Prostate gland (tissue), 2 donors: Measurements from ENCODE around the gene PCDHGA7. TPM values are rescaled to one million over a fixed set of nuclear protein-coding genes. Genes with fewer than 3 reads are reported as not detected.
"Not testable (repeated sequence)": the region's sequence is repeated elsewhere in the genome, so short reads cannot be mapped to it uniquely, and the experiment has no call there.

ENCODE experiments used
- DNase-seq: peaks from one replicate; pipeline ENCODE4 v3.0.0-alpha.2; 2019; ENCODE audit warnings: low spot score
- H3K27ac ChIP-seq, 2 donors: fragments of 200-600 bp; sonication (generic); 2 replicates each; pipeline ENCODE4 v1.5.1; 2017 to 2019
- H3K27me3 ChIP-seq: fragments of 200-600 bp; sonication (generic); replicated peaks from 2 replicates; pipeline ENCODE4 v1.5.1; 2019; ENCODE audit not compliant: insufficient read depth
- H3K36me3 ChIP-seq, 2 donors: fragments of 200-600 bp; sonication (generic); 1 replicate in 1 of 2; 2 replicates in 1 of 2; pipeline versions ENCODE4 v1.5.1 to v1.8.1; 2017 to 2019
- H3K4me1 ChIP-seq: fragments of 200-600 bp; sonication (generic); replicated peaks from 2 replicates; pipeline ENCODE4 v1.5.1; 2019
- H3K4me3 ChIP-seq, 2 donors: fragments of 200-600 bp; sonication (generic); 2 replicates each; pipeline ENCODE4 v1.5.1; 2017 to 2019
- H3K9me3 ChIP-seq: fragments of 200-600 bp; sonication (generic); 2 replicates; pipeline ENCODE4 v1.5.1; 2017
- POLR2A ChIP-seq: fragments of 450-650 bp; IDR thresholded peaks from one replicate; pipeline ENCODE4 v1.6.1; 2016; ENCODE audit warnings: antibody characterized with exemption, mild to moderate bottlenecking
- POLR2AphosphoS5 ChIP-seq: sonication (generic); formaldehyde crosslinking; IDR thresholded peaks from one replicate; pipeline ENCODE4 v1.6.1; 2017; ENCODE audit warnings: antibody characterized with exemption
- WGBS: methylation state at CpG from one replicate; pipeline ENCODE4 v1.1.5; 2018; 5-methylcytosine and 5-hydroxymethylcytosine counted together
- intact Hi-C: fragments of 100-400 bp; cut with DNase I; formaldehyde crosslinking; loops from one replicate; pipeline ENCODE4 v1.14.2; 2022
- total RNA-seq, 2 donors: library from RNA; depleted of rRNA; stranded (reverse); fragments of >200 nt; gene quantifications; one replicate each; pipeline ENCODE4 v1.1.0, GENCODE V29; 2016
- TF ChIP-seq, protein P1 (sequence below), 4 experiments: fragments of 200-600 bp in 2 of 4; fragments of 450-650 bp in 2 of 4; sonication (generic) in 2 of 4; IDR thresholded peaks; 1 replicate in 3 of 4; 2 replicates in 1 of 4; pipeline ENCODE4 v1.5.1; 2016 to 2019; ENCODE audit warnings: antibody characterized with exemption in 4 of 4, mild to moderate bottlenecking in 2 of 4, moderate library complexity in 2 of 4

Gene PCDHGA7
- total RNA-seq, 2 donors from 2014 or later, result 4.1 to 8.2 TPM

DNA sequence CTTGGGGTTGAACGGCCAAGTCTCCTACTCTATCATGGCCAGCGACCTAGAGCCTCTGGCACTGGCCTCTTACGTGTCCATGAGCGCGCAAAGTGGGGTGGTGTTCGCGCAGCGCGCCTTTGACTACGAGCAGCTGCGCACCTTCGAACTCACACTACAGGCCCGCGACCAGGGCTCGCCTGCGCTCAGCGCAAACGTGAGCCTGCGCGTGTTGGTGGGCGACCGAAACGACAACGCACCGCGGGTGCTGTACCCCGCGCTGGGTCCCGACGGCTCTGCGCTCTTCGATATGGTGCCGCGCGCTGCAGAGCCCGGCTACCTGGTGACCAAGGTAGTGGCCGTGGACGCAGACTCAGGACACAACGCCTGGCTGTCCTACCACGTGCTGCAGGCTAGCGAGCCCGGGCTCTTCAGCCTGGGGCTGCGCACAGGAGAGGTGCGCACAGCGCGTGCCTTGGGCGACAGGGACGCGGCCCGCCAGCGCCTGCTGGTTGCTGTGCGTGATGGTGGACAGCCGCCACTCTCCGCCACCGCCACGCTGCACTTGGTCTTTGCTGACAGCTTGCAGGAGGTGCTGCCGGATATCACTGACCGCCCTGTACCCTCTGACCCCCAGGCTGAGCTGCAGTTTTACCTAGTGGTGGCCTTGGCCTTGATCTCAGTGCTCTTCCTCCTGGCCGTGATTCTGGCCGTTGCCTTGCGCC, 17.2 kb downstream of the PCDHGA7 start:
- 20% methylated on average over 56 of the region's 61 CpGs for WGBS
- Histone ChIP-seq H3K4me1 (no peaks in the 10 kb centered on the region), H3K4me3 (no peak overlapping the region), H3K9me3 (peaks cover 10% of the 10 kb centered on the region), H3K27ac (no peak overlapping the region), H3K27me3 (peaks cover under 1% of the 10 kb centered on the region), H3K36me3 (no peaks in the 10 kb centered on the region)
- intact Hi-C loops, result no loop called here
- TF ChIP-seq POLR2A, result no peak
- DNase-seq, result no peak

DNA sequence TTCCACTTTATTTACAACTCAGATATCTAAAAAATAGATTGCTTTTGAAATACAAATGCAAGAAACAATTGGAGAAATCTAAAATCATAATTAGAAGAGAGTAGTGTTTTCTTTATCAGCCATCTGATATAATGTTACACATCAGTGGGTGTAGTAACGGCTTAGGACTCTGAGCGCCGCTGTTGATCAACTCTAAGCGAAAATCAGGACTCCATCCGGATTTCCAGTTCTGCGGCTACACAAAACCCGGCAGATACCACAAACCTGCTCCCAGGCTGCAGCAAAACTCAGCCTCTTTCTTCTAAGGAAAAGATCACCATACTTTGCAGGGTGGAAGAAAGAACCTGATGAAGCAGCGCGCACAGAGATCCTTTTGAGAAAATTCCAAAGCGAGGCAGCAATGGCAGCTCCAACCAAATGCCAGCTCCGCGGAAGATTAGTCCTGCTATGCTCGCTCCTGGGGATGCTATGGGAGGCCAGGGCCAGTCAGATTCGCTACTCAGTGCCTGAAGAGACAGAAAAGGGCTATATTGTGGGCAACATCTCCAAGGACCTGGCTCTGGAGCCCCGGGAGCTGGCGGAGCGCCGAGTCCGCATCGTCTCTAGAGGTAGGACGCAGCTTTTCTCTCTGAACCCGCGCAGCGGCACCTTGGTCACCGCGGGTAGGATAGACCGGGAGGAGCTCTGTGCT, 20.2 kb downstream of the PCDHGA7 start, which contains the start of gene PCDHGA9:
Gene PCDHGA9, plus strand, starts transcription at position 226 of the 691 bp plus-strand sequence. Its CDS starts 175 bp downstream, at position 401.
- intact Hi-C loops, result no loop called here
- no peak for DNase-seq
- H3K4me3 ChIP-seq, result peak within 1 kb of the TSS in 1 of 2 donors; percentile 8
- H3K27ac ChIP-seq, result no peak within 1 kb of the TSS
- H3K9me3 ChIP-seq, result peaks cover 10% of the 10 kb centered on the region
- H3K4me1 ChIP-seq, result no peaks in the 10 kb centered on the region
- WGBS, result 14% methylated on average over 27 of the region's 27 CpGs
- H3K36me3 ChIP-seq, result no peaks in the 10 kb centered on the region
- TF ChIP-seq POLR2A, result no peak
- no peak for TF ChIP-seq POLR2AphosphoS5
- TF ChIP-seq, protein P1, sequence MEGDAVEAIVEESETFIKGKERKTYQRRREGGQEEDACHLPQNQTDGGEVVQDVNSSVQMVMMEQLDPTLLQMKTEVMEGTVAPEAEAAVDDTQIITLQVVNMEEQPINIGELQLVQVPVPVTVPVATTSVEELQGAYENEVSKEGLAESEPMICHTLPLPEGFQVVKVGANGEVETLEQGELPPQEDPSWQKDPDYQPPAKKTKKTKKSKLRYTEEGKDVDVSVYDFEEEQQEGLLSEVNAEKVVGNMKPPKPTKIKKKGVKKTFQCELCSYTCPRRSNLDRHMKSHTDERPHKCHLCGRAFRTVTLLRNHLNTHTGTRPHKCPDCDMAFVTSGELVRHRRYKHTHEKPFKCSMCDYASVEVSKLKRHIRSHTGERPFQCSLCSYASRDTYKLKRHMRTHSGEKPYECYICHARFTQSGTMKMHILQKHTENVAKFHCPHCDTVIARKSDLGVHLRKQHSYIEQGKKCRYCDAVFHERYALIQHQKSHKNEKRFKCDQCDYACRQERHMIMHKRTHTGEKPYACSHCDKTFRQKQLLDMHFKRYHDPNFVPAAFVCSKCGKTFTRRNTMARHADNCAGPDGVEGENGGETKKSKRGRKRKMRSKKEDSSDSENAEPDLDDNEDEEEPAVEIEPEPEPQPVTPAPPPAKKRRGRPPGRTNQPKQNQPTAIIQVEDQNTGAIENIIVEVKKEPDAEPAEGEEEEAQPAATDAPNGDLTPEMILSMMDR (IDR thresholded peaks at IDR 0.05), result peak in 2 of 4 experiments; percentile 28 to 37
- no peaks in the 10 kb centered on the region for H3K27me3 ChIP-seq

DNA sequence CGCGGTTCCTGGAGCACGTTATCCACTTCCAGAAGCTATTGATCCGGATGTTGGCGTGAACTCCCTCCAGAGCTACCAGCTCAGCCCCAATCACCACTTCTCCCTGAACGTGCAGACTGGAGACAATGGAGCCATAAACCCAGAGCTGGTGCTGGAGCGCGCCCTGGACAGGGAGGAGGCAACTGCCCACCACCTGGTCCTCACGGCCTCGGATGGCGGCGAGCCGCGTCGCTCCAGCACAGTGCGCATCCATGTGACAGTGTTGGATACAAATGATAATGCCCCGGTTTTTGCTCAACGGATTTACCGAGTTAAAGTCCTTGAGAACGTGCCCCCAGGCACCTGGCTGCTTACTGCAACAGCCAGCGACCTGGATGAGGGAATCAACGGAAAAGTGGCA, 20.8 kb downstream of the PCDHGA7 start:
- intact Hi-C loops, result no loop called here
- Histone ChIP-seq H3K4me1 (no peaks in the 10 kb centered on the region), H3K27me3 (no peaks in the 10 kb centered on the region), H3K36me3 (no peaks in the 10 kb centered on the region), H3K9me3 (peaks cover 10% of the 10 kb centered on the region), H3K4me3 (no peak overlapping the region), H3K27ac (no peak overlapping the region)
- TF ChIP-seq POLR2AphosphoS5 (no peak), POLR2A (no peak)
- TF ChIP-seq, protein P1 (IDR thresholded peaks at IDR 0.05), result no peak
- 22% methylated on average over 22 of the region's 22 CpGs for WGBS
- no peak for DNase-seq

DNA sequence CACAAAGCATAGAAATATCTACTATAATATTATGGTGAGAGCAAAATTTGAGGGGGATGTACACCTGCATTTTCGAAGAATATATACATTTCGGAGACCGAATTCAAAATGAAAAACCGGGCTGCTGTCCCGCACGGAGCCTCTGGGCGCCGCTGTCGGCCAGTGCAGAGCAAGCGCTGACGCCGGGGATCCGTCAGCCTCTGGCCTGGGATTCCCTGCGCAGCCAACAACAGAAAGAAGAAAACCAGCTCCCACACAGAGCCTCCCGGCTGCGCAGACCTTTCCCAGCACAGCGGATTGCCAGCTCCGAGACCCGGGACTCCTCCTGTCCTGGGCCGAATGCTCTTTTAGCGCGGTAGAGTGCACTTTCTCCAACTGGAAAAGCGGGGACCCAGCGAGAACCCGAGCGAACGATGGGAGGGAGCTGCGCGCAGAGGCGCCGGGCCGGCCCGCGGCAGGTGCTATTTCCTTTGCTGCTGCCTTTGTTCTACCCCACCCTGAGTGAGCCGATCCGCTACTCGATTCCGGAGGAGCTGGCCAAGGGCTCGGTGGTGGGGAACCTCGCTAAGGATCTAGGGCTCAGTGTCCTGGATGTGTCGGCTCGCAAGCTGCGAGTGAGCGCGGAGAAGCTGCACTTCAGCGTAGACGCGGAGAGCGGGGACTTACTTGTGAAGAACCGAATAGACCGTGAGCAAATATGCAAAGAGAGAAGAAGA, 25.4 kb downstream of the PCDHGA7 start, which contains the start of gene PCDHGB6:
Gene PCDHGB6, plus strand, starts transcription at position 232 of the 716 bp plus-strand sequence. Its CDS starts 182 bp downstream, at position 414.
- intact Hi-C loops, H3K27ac ChIP-seq, H3K9me3 ChIP-seq, H3K36me3 ChIP-seq, H3K4me1 ChIP-seq, DNase-seq, H3K27me3 ChIP-seq: not testable (repeated sequence)
- H3K4me3 ChIP-seq, result peak within 1 kb of the TSS in 1 of 2 donors; percentile 14
- WGBS, result 11% methylated on average over 44 of the region's 51 CpGs
- TF ChIP-seq, protein P1 (IDR thresholded peaks at IDR 0.05), result peak in 3 of 4 experiments; percentile 32 to 59 (median 59)

DNA sequence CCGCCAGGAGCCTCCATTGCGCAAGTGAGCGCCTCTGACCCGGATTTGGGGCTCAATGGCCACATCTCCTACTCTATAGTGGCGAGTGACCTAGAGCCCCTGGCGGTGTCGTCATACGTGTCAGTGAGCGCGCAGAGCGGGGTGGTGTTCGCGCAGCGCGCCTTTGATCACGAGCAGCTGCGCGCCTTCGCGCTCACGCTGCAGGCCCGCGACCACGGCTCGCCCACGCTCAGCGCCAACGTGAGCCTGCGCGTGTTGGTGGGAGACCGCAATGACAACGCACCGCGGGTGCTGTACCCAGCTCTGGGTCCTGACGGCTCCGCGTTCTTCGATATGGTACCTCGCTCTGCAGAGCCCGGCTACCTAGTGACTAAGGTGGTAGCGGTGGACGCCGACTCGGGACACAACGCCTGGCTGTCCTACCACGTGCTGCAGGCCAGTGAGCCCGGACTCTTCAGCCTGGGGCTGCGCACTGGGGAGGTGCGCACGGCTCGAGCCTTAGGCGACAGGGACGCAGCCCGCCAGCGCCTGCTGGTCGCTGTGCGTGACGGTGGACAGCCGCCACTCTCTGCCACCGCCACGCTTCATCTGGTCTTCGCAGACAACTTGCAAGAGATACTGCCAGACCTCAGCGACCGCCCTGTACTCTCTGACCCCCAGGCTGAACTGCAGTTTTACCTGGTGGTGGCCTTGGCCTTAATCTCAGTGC, 27.2 kb downstream of the PCDHGA7 start:
- no peaks in the 10 kb centered on the region for H3K9me3 ChIP-seq

More for the DNA sequence above, 27.2 kb downstream of the PCDHGA7 start:
- Histone ChIP-seq H3K4me3 (no peak overlapping the region), H3K4me1 (no peaks in the 10 kb centered on the region), H3K36me3 (no peaks in the 10 kb centered on the region), H3K27me3 (peaks cover 2% of the 10 kb centered on the region), H3K27ac (no peak overlapping the region)
- intact Hi-C loops, result loop anchor here (10.0 kb wide), 1 partner anchor 115 kb away; no protein-coding TSS in a partner anchor
- no peak for DNase-seq
- TF ChIP-seq, protein P1 (IDR thresholded peaks at IDR 0.05), result no peak
- TF ChIP-seq POLR2A (no peak), POLR2AphosphoS5 (no peak)
- 23% methylated on average over 64 of the region's 64 CpGs for WGBS
